Loucy (cell line): ENCODE measurements around the gene ZSWIM6.
"Not testable (repeated sequence)": the region's sequence is repeated elsewhere in the genome, so short reads cannot be mapped to it uniquely, and the experiment has no call there.

Experiments
- H2AFZ ChIP-seq: fragments of 200-600 bp; sonication (generic); 2 replicates; pipeline ENCODE4 v1.6.0; 2016; ENCODE audit warnings: antibody characterized with exemption, mild to moderate bottlenecking, low read length, moderate library complexity
- H3F3A ChIP-seq: fragments of 200-600 bp; 2 replicates; pipeline ENCODE4 v1.6.0; 2016; ENCODE audit warnings: antibody characterized with exemption, low read depth, mild to moderate bottlenecking
- H3K27me3 ChIP-seq: fragments of 200-600 bp; sonication (generic); 2 replicates; pipeline ENCODE4 v1.6.1; 2014; ENCODE audit warnings: low read length, mild to moderate bottlenecking; ENCODE audit not compliant: insufficient read depth, poor library complexity, severe bottlenecking
- H3K36me3 ChIP-seq: fragments of 200-600 bp; sonication (generic); 2 replicates; pipeline ENCODE4 v1.6.1; 2016; ENCODE audit warnings: low read length; ENCODE audit not compliant: insufficient read depth
- H3K4me1 ChIP-seq: fragments of 200-600 bp; sonication (generic); 2 replicates; pipeline ENCODE4 v1.5.1; 2014; ENCODE audit warnings: low read length, mild to moderate bottlenecking; ENCODE audit not compliant: insufficient read depth, poor library complexity, severe bottlenecking
- H3K4me2 ChIP-seq: fragments of 200-600 bp; sonication (generic); 2 replicates; pipeline ENCODE4 v1.6.0; 2014; ENCODE audit warnings: antibody characterized with exemption, low read length, low read depth, mild to moderate bottlenecking; ENCODE audit not compliant: poor library complexity, severe bottlenecking
- H3K4me3 ChIP-seq: fragments of 200-600 bp; sonication (generic); 2 replicates; pipeline ENCODE4 v1.5.1; 2014; ENCODE audit warnings: low read length, mild to moderate bottlenecking, mixed read lengths; ENCODE audit not compliant: poor library complexity, severe bottlenecking
- H3K79me2 ChIP-seq: fragments of 200-600 bp; sonication (generic); 2 replicates; pipeline ENCODE4 v1.6.1; 2014; ENCODE audit warnings: low read length; ENCODE audit not compliant: insufficient read depth
- H3K9ac ChIP-seq: fragments of 200-600 bp; sonication (generic); 2 replicates; pipeline ENCODE4 v1.6.0; 2014; ENCODE audit warnings: mild to moderate bottlenecking, low read depth, low read length, moderate library complexity; ENCODE audit not compliant: poor library complexity, severe bottlenecking
- H3K9me2 ChIP-seq: fragments of 200-600 bp; sonication (generic); replicated peaks from 2 replicates; pipeline ENCODE4 v1.6.1; 2016; ENCODE audit warnings: low read depth, low read length, mixed read lengths
- H3K9me3 ChIP-seq: fragments of 200-600 bp; sonication (generic); 2 replicates; pipeline ENCODE4 v1.6.1; 2014; ENCODE audit warnings: mild to moderate bottlenecking, antibody characterized with exemption, low read length, low read depth; ENCODE audit not compliant: insufficient read depth
- H4K20me1 ChIP-seq: fragments of 200-600 bp; sonication (generic); 2 replicates; pipeline ENCODE4 v1.6.0; 2014; ENCODE audit warnings: antibody characterized with exemption, low read length, mild to moderate bottlenecking; ENCODE audit not compliant: insufficient read depth, poor library complexity, severe bottlenecking
- CTCF ChIP-seq: fragments of 200-600 bp; sonication (generic); conservative IDR thresholded peaks from 2 replicates; pipeline ENCODE4 v1.5.1; 2014; ENCODE audit warnings: mild to moderate bottlenecking, antibody characterized with exemption, low read length
- EZH2phosphoT487 ChIP-seq: fragments of 200-600 bp; IDR thresholded peaks from 2 replicates; pipeline ENCODE4 v1.6.1; 2018; ENCODE audit warnings: antibody characterized with exemption, mild to moderate bottlenecking, moderate library complexity, borderline replicate concordance

Gene ZSWIM6

GRCh38 chr5:61410811-61411210 is 78.8 kb downstream of the ZSWIM6 start:
- no peaks in the 10 kb centered on the region for H3K27me3 ChIP-seq
- TF ChIP-seq CTCF: no peak
- H2AFZ ChIP-seq: no peak overlapping the region
- H3K4me1 ChIP-seq: peaks cover 20% of the 10 kb centered on the region
- no peaks in the 10 kb centered on the region for H3K36me3 ChIP-seq
- H3K9ac ChIP-seq: no peak overlapping the region
- H4K20me1 ChIP-seq: peaks cover 30% of the 10 kb centered on the region
- H3K9me3 ChIP-seq: no peaks in the 10 kb centered on the region
- H3K79me2 ChIP-seq: peaks cover 27% of the 10 kb centered on the region
- H3K4me2 ChIP-seq: no peak overlapping the region
- H3F3A ChIP-seq: no peaks in the 10 kb centered on the region
- H3K4me3 ChIP-seq: no peak overlapping the region
- no peaks in the 10 kb centered on the region for H3K9me2 ChIP-seq

- no peaks in the 10 kb centered on the region for H3K36me3 ChIP-seq
- H3K79me2 ChIP-seq: peaks cover 34% of the 10 kb centered on the region
- H3K4me1 ChIP-seq: peaks cover 20% of the 10 kb centered on the region
- H3K9me2 ChIP-seq: no peaks in the 10 kb centered on the region
- TF ChIP-seq CTCF: no peak
- TF ChIP-seq EZH2phosphoT487: no peak
- no peaks in the 10 kb centered on the region for H3F3A ChIP-seq
- H3K9ac ChIP-seq: no peak overlapping the region
- no peaks in the 10 kb centered on the region for H3K9me3 ChIP-seq
- H3K27me3 ChIP-seq: no peaks in the 10 kb centered on the region
- peaks cover 27% of the 10 kb centered on the region for H4K20me1 ChIP-seq
- no peak overlapping the region for H3K4me3 ChIP-seq
- H2AFZ ChIP-seq: no peak overlapping the region
- H3K4me2 ChIP-seq: no peak overlapping the region
Observed at GRCh38 chr5:61412361-61412760, 80.3 kb downstream of the ZSWIM6 start.

- H3K9me2 ChIP-seq, H2AFZ ChIP-seq, H3K9me3 ChIP-seq, H3F3A ChIP-seq, H3K36me3 ChIP-seq, H3K4me2 ChIP-seq, H3K9ac ChIP-seq, H3K27me3 ChIP-seq, H3K4me3 ChIP-seq: not testable (repeated sequence)
- Histone ChIP-seq H4K20me1 (peaks cover 21% of the 10 kb centered on the region), H3K4me1 (peaks cover 17% of the 10 kb centered on the region), H3K79me2 (peaks cover 34% of the 10 kb centered on the region)
Observed at GRCh38 chr5:61413205-61413604, 81.1 kb downstream of the ZSWIM6 start.

- Histone ChIP-seq H3K27me3 (no peaks in the 10 kb centered on the region), H3K9ac (no peak overlapping the region), H3F3A (no peaks in the 10 kb centered on the region), H3K4me1 (peaks cover 8% of the 10 kb centered on the region), H4K20me1 (peaks cover 17% of the 10 kb centered on the region), H3K4me3 (no peak overlapping the region), H3K36me3 (no peaks in the 10 kb centered on the region), H3K4me2 (no peak overlapping the region), H3K9me2 (no peaks in the 10 kb centered on the region), H3K79me2 (peaks cover 27% of the 10 kb centered on the region), H2AFZ (no peak overlapping the region), H3K9me3 (no peaks in the 10 kb centered on the region)
- TF ChIP-seq CTCF: no peak
- TF ChIP-seq EZH2phosphoT487: no peak
Observed at GRCh38 chr5:61414806-61415205, 82.7 kb downstream of the ZSWIM6 start.
